Activated gamma-delta T cell (primary cell): ENCODE measurements around the gene ARL8A.
"Not testable (repeated sequence)": the region's sequence is repeated elsewhere in the genome, so short reads cannot be mapped to it uniquely, and the experiment has no call there.

Experiments used
- DNase-seq: peaks from one replicate; lab custom pipeline; 2025; lab: John Stamatoyannopoulos, UW

The ARL8A gene

DNA sequence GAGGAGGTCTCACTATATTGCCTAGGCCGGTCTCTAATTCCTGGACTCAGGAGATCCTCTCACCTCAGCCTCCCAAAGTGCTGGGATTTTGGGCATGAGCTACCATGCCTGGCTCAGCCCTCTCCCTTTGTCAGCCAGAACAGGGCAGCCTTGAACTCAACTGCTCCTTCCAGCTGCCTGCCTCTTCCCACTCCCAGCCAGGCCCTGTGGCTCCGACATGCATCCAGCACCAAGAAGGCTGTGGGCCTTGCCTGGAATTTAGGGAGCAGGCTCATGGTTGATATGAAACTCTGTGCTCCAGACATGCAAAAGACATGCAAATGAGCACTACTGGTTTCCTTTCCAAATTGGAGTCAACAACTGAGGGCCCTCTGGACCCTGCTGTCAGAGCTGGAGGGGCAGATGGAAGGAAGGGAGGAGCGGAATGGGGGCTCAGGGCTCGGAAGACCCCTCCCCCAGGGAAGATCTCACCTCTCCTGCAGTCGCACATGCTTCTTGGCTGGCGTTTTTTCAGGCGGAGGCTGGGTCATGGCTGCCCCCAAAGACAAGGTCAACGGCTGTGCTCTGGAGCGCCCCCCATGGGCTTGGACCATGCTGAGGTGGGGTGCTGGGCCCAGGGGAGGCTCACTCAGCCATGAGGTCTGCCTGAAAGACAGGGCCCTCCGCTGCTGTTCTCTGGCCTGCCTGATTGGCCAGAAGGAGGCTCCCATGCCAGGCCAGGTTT, 14.4 kb upstream of the ARL8A start:
- DNase-seq: no peak

DNA sequence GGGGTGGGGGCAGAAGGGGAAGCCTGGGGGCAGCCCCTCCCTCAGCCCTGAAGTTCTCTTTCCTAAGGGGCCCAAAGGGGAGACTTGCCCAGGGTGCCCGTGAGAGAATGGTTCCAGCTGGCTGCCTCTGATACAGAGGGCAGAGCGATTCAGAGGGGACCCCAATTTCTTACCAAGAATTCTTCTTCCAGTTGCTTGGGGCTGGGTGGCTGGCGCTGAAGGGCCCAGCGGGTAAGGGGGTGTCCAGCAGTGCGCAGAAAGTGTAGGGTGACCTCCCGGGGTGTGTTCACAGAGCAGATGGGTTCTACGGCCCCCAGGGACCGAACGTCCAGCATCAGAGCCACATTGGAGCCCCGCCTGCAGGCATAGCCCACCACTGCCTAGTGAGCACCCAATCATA, 13.4 kb upstream of the ARL8A start:
- no peak for DNase-seq

DNA sequence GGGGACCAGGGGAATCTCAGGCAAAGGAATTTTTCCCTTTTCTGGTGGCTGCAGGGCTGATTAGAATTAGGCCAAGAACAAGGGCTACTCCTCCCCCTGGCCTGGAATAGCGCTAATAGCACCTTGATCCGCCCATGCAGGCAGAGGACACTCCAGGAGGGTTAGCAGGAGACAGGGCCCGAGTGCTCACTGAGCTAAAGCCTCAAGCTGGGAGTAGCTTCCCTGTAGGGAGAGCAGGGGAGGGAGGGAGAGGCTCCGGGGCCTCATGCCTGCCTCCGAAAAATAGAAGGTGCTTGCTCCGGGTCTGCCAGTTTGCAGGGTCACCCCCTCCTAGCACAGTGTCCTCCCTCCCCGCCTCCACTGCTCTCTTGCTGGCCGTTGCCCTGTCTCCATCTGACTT, 12.1 kb upstream of the ARL8A start:
- DNase-seq: no peak

DNA sequence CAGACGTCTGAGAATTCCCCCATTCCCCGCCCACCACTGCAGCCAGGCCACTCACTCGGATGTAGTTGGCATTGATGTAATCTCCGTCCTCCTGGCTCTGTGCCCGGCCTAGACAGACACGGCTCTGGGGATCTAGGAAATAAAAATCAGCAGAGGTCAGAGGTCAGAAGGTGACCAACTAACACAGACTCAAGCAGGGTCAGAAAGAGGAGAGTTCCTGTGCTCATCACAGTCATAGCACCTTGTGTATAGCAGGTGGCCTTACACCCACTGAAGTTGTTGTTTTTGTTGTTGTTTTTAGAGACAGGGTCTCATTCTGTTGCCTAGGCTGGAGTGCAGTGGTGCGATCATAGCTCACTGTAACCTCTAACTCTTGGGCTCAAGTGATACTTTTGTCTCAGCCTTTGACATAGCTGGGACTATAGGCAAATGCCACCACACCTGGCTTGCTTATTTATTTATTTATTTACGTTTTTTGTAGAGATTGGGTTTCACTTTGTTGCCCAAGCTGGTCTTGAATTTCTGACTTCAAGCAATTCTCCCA, 11.0 kb upstream of the ARL8A start:
- no peak for DNase-seq

DNA sequence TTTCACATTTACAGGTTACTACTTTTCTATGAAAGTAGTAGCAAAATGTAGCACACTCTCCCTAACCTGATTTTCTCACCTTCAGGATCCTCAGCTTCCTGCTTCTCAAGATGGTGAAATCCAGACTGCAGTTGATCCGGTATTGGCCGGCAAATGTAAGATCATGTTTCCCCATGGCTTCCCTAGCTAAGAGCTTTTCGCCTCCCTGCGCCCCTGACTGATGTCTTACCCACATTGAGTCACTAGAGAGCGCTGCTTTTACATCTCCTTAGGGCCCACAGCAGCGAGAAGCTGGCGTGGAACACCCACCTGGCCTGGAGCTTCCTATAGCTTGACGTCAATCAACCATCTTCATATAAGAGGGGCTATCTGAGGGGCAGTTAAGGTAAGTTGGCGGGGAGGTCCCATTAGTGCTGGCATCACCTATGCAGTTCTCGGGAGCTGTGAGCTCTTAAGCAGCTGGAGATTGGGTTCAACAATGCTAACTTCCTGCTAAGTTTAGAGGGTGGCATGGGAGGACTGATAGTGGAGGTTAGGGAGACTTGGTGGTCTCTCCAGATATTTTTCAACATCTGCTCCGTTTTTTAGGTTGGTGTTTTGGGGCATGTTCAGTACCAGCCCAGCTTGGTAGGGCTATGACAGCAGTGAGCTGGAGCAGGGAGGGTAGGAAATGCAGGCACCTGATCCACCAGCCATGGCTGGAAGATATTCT, 10.4 kb upstream of the ARL8A start:
- no peak for DNase-seq

DNA sequence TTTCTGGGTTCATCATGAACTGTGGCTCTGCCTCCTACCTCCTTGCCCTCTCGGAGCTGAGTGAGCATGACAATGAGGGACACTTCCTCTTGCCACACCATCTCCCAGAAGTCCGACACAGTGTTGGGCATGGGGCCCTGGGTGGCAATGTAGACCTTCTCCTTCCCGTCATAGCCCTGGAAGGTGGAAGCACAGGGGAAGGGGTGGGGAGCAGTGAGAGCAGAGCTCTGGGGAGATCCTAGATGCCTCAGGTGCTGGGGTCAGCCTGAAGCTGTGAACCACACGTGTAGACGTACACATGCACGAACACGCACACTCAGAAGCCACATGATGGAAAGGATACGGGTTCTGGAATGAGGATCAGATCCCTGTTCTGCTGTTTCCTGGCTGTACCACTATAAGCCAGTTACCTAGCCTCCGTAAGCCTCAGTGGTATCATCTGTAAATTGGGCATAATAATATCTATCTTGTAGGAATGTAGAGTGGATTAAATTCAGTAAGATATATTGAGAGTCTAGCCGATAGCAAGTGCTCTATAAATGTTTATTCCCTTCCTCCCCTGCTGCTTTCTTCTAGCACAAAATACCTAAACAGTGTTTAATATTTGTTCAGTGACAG, 9.7 kb upstream of the ARL8A start:
- no peak for DNase-seq

DNA sequence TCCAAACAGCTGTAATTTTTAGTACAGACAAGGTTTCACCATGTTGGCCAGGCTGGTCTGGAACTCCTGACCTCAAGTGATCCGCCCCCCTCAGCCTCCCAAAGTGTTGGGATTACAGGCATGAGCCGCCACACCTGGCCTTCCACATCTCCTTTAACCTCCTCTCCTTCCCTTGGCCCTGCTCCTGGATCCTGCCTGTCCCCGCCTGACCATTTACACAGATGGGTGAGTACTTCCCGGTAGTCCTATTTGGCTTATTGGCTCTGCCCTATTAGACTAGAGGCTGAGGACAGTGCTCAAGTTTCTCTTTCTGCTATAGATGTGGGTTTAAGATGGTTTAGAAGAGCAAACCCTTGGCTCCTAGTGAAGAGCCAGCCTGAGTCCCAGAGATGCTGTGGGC, 8.7 kb upstream of the ARL8A start:
- no peak for DNase-seq

DNA sequence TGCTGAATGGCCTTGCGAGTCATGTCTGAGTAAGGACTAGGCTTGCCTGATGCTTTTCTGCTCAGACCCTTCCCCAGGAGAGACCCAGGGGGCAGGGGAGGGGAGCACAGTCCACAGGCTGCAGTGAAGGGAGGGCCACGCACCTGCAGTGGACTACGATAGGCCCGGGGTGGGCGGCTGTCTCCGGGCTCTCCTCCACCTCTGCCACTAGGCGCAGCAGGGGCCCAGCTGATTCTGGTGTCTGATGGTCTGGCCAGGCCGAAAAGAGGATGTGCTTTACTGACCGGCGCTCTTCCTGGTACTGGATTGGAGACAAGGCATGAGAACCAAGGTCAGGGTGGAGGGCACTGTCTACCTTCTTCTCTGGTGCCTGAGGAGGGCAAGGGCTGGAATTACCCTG, 7.9 kb upstream of the ARL8A start:
- no peak for DNase-seq

DNA sequence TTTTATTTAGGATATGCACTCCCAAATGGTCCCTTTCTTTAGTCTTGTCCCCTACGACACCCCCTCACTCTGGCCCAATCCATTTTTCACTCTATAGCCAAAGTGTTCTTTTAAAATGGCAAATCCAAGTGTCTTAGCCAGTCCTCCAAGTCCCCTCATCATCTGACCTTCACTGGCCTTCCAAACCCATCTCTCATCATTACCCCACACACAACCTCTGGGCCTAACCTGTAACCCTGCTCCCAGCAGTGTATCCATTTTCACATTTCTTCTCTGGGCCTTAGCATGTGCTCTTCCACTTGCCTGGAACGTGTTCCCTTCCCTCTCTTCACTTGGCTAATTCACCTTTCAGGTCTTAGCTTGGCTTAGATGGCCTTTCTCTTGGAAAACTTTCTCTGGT, 6.5 kb upstream of the ARL8A start:
- DNase-seq: no peak

DNA sequence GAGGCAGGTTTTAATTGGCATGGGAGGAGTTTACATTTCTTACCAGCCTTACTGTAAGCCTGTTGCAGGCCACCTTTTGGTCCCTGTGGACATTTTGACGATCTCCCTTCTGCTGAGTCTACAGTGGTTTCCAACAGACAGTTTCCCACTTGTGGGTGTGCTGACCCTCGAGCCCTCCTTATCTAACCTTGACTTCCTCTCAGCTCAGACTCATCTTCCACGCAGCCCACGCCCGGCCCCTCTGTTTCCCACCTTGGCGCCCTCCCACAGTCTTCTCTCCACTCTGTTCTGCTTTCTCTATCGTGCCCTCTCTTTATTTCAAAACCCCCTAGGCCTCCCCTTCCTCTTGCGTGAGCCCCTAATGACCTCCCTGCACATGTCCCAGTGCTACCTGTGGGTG, 6.1 kb upstream of the ARL8A start:
- DNase-seq: no peak

DNA sequence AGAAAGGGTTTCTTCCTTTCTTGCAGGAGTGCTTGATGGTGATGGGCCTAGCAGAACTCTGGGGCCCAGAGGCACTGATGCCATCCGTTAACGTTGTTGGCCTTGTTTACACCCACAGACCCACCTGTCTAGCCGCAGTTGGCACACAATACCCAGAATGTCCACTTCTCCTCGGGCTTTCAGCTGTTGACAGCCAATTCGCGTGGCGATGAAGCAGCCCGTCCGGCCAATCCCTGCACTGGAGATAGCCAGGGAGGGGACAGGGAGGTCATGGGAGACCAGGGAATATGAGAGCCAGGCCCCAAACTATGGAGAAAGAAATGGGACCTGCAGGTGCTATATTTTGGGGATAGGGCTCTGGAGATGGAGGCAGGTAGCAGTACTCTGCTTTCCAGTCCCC, 5.7 kb upstream of the ARL8A start:
- no peak for DNase-seq

DNA sequence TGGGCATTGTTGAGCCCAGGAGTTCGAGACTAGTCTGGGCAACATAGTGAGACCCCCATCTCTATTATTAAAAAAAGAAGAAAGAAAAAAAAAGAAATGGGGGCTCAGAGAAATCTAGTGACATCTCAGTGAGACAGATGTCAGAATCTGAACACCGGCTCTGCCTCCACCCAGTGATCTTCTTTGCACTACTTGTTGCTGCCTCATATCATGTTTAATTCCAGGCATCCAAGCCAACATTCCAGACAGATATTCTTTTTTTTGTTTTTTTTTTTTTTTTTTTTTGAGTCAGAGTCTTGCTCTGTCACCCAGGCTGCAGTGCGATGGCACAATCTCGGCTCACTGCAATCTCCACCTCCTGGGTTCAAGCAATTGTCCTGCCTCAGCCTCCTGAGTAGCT, 5.0 kb upstream of the ARL8A start:
- DNase-seq: no peak

DNA sequence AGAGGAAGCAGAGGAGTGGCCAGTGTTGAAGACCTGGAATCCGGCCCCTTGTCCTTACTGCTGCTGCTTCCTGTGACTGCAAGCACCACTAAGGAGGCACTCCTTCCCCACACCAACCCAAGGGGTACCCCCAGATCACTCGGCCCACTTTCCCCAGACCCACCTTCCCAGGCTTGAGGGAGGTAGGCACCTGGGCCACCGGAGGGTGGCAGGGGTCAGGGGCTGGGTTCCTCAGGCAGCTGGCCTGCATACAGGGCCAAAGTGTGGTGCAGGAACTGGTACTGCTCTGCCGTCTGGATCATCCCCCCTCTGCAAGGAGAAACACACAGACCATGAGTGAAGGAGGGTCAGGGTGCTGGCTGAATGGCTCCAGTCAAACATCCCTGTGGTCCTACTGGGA, 3.9 kb upstream of the ARL8A start:
- DNase-seq: no peak

DNA sequence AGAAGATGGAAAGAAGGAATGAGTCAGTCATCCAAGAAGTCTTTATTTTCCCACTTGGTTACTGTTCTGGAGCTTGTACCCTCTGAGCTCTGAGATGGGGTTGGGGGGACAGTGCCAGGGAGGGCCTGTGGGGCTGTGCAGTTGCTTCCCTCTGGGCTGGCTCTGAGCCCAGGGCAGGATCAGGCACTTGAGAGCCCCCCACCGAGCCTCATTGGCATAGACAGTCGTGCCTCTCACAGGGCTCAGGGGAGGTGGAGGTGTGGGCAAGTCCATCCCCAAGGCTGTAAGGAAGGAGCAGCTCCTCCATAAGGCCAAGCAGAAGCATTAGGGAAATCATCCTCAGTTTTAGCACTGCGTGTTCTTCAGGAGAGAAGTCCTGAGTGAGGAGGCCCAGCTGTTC, 2.5 kb upstream of the ARL8A start:
- no peak for DNase-seq

DNA sequence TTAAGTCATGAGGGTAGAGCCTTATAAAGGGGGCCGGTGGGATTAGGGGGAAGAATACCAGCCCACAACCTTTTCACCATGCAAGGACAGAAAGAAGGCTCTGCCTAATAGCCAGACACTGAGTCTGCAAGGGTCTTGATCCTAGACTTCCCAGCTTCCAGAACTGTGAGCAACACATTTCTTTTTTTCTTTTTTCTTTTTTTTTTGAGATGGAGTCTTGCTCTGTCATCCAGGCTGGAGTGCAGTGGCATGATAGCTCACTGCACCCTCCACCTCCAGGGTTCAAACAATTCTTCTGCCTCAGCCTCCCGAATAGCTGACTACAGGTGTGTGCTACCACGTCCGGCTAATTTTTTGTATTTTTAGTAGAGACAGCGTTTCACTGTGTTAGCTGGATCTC, 1.7 kb upstream of the ARL8A start:
- DNase-seq: no peak

DNA sequence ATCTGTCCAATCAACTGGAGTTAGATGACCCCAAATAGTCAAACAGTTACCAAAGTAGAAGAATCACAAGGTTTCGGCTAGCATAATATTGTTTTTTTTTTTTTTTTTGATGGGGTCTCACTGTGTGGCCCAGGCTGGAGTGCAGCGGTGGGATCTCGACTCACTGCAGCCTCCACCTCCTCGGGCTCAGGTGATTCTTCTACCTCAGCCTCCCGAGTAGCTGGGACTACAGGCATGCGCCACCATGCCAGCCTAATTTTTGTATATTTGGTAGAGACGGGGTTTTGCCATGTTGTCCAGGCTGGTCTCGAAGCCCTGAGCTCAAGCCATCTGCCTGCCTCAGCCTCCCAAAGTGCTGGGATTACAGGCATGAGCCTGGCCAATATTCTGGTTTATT, 1.2 kb upstream of the ARL8A start:
- DNase-seq: not testable (repeated sequence)

DNA sequence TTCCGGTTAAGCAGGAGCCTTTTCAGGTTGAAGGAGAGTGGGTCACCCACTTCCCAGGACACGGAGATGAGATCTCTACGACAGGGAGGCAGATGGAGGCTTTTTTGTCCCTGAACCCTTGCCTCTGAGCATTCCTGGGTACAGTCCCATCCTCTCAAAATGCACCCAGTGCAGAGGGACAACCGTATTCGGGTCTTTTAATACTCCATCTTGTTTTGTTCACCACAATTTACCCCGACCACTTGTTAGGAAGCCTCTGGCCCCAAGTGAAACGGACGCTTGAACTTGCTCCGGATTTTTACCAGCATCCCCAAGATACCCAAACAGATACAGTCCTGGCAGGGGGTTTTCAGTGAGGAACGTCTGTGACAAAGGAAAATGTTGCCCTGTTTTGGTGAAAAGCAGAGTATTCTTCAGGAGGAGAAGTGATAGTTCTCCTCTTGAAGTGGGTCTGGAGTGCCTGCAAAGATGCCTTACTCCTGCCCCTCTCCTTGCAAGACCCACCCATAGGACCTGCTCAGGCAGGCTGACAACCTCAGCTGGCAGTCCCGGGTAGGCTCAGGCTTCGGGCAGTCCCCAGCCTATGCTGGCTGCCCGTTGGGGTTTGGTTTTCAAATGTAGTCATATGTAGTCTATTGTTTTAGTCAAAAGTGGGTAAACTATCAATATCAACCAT, 669 bp upstream of the ARL8A start:
- DNase-seq: no peak

DNA sequence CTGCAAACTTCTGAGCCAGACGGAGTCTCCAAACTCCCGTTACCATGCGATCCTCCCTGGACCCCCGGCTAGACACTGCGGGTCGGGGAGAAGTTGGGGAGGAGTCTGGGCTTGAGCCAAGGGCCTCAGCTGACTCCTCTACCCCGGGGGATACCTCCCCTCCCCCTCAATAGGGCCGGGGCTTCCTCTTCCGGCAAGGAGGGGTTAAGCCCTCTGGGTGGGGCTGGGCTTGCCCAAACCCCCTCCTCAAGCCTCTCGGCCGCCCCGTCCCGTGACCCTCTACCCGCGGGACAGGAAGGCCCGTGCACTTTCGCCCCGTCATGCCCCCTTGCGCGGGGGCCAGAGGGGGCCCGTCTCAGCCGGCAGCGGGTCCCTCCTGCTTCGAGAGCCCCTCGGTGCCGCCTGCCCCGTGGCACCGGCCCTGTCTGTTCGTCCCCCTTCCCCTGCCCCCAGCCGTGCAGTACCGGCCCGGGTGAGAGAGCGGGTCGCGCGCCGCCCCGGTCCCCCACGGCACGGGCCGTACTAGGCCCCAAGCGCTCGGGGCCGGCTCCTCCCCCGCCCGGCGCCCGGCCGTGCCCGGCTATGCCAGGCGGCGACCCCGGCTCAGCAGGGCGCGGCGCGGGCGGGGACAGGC, 652 bp downstream of the ARL8A start:
- no peak for DNase-seq

DNA sequence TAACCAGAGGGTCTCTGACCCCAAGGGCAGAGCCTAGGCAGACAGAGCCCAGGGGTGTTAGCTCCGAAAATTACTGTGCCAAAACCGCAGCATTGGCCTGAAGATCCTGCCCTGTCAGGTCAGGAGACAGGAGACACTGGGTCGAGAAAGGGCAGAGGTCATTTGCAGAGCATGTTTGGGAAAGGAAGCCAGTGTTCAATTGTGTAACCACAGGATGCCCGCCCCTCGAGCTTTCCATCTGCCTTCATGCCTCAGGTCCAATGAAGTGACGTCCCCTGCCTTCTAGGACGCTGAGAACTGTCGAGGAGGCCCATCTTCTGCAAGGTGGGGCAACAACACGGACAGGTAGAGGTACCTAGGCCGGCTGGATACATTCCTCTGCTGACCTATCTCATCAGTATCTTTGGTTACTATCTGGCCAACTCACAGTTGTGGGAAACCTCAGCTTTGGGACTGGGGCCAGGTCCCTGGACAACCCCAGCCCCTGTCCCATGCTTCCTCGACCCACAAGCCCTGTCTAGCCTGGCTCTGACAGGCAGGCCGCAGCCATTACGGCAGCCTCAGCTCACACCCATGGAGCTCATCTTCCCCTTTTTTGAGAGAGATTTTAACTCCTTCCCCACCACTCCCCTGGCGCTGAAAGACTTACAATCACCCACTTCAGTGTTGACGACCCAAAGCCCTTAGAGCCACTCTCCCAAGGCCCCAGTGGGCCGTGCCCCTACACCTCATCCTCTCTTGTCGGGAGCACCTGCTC, 1.3 kb downstream of the ARL8A start:
- DNase-seq: no peak

DNA sequence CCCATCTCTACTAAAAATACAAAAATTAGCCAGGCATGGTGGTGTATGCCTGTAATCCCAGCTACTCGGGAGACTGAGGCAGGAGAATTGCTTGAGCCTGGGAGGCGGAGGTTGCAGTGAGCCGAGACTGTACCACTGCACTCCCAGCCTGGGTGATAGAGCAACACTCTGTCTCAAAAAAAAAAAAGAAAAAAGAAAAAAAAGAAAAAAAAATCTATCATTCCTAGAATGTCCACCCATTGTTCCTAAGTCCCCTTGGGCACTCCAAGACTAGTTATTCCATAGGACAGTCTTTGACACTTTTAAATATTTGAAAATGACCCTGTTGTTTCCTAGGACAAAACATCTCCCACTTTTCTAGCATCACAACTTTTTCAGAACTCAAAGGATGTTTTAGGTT, 3.1 kb downstream of the ARL8A start:
- DNase-seq: not testable (repeated sequence)

DNA sequence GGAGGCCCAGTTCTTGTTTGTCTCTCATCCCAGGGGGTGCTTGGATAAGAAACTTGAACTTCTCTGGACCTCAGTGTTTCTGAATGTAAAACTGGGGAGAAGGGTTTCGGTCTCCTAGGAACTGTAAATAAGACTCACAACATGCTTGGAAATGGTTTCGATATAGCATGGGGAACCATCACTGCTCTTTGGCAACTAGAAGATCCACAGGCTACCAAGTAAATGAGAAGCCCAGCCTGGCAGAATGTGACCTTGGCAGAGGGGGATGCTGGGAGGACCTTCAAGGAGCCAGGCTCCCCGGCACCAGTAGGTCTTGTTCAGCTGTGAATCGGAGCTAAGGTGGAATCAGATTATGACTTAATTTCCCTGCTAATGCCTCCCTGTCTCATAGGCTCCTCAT, 3.7 kb downstream of the ARL8A start:
- no peak for DNase-seq
